HG03280 (cell line): ENCODE measurements around the gene PIN1.

ENCODE experiments used
- ATAC-seq: cut with Tn5 transposase; IDR thresholded peaks from one replicate; pipeline ENCODE4 v1.9.1; 2021; ENCODE audit warnings: mild to moderate bottlenecking, moderate library complexity; ENCODE audit not compliant: unreplicated experiment

PIN1 gene

GRCh38 chr19:9883231-9883758, 48.2 kb downstream of the PIN1 start:
- no peak for ATAC-seq

GRCh38 chr19:9883764-9884163, 48.6 kb downstream of the PIN1 start:
- no peak for ATAC-seq

GRCh38 chr19:9885077-9885552, 50.0 kb downstream of the PIN1 start:
- ATAC-seq, result no peak

DNA sequence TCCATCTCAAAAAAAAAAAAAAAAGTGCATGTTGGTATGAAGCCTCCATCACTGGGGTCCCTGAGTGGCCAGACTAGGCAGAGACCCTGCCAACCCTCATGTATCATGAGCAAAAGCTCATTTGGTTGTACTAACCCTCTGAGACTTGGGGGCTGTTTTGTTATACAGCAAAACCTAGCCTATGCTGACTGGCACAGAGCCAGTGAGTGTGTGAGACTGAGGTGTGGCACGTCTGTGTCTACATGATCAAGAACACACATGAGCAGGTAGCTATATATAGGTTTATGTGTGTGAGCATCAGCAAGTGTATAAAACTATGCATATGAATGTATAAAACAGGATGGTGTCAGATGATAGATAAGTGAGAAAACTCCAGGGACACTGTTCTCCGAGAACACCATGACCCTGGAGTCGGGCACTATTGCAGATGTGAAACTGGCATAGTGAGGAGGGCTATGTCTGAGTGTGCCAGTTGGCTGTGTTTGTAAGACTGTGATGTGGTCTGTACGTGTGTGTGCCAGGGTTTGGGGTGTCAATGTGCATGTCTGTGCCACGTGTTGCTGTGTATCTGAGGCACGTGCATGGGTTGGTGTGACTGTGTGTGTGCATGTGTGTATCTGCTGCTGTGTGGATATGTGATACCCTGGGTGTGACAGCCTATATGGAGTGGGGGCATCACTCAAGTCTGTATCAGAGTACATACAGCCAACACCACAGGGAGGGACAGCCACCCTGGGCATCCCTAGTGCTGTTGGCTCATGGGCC, 56.7 kb downstream of the PIN1 start:
- no peak for ATAC-seq
